Naive B cell (primary cell): ENCODE data around the gene AMOTL2. TPM values are rescaled to one million over a fixed set of nuclear protein-coding genes. Genes with fewer than 3 reads are reported as not detected.
A peak's percentile ranks its signal among the peaks of the same experiment; 100 is the strongest.

Source experiments
- ATAC-seq, 2 donors: fragments of 150-1000 bp; cut with Tn5 transposase; 2 replicates each; pipeline ENCODE4 v1.10.0; 2021; ENCODE audit warnings: low read depth in 2 of 2, mild to moderate bottlenecking in 2 of 2, moderate library complexity in 2 of 2
- DNase-seq: peaks from one replicate; pipeline ENCODE4 v3.0.0; 2022
- H3K27ac Mint-ChIP-seq, 6 donors: one replicate each; pipeline ENCODE4 v1.8.0; 2020 to 2022; ENCODE audit warnings: mild to moderate bottlenecking in 6 of 6, mixed read lengths in 6 of 6, moderate library complexity in 5 of 6, inconsistent platforms in 2 of 6
- H3K27me3 Mint-ChIP-seq, 3 donors: one replicate each; pipeline ENCODE4 v1.8.0; 2021 to 2022; ENCODE audit warnings: mixed read lengths in 3 of 3, mild to moderate bottlenecking in 1 of 3
- H3K36me3 Mint-ChIP-seq, 2 donors: one replicate each; pipeline ENCODE4 v1.8.0; 2020 to 2022; ENCODE audit warnings: mixed read lengths in 2 of 2, inconsistent platforms in 1 of 2, mild to moderate bottlenecking in 1 of 2
- H3K4me1 Mint-ChIP-seq, 3 donors: one replicate each; pipeline ENCODE4 v1.8.0; 2020 to 2022; ENCODE audit warnings: mixed read lengths in 3 of 3, inconsistent platforms in 1 of 3, mild to moderate bottlenecking in 1 of 3, moderate library complexity in 1 of 3
- H3K4me3 Mint-ChIP-seq, 8 donors: one replicate each; pipeline ENCODE4 v1.8.0; 2020 to 2022; ENCODE audit warnings: mild to moderate bottlenecking in 8 of 8, mixed read lengths in 8 of 8, moderate library complexity in 8 of 8, inconsistent platforms in 2 of 8
- H3K9me3 Mint-ChIP-seq, 7 donors: one replicate each; pipeline ENCODE4 v1.8.0; 2020 to 2022; ENCODE audit warnings: mixed read lengths in 7 of 7, mild to moderate bottlenecking in 5 of 7, inconsistent platforms in 2 of 7, moderate library complexity in 1 of 7
- polyA plus RNA-seq, 6 donors: library from polyadenylated mRNA; unstranded; fragments of 300-500 nt; fragmentation: Illumina TruSeq; gene quantifications; one replicate each; pipeline ENCODE4 v1.2.3, GENCODE V29; 2021; ENCODE audit warnings: low read depth in 6 of 6

The AMOTL2 gene
- polyA plus RNA-seq, 6 donors from 2014 or later = not detected

DNA sequence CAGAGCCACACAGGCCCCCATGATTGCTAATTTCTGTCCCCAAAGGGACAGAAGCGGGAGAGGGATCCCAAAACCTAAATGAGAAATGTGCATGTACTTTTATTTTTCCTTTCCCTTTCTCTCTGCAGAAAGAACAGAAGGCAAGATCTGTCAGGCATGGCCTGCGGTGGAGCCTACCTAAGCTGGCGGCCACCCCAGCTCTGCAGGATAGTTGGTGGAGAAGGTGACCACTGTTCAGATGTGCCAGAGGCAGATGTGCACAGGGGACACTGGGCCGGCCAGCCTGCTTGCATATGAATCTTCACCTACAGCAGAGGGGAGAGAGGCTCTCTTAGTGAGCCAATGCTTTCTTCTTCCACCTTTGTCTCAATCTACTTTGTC lies 2.1 kb upstream of the AMOTL2 start:
- ATAC-seq (no peak), DNase-seq (no peak)
- H3K4me1 Mint-ChIP-seq = peaks cover 22 to 30% (median 26%) of the 10 kb centered on the region in 3 donors
- H3K9me3 Mint-ChIP-seq = peaks cover 5 to 15% (median 8%) of the 10 kb centered on the region in 7 donors
- H3K4me3 Mint-ChIP-seq = no peak overlapping the region
- peaks cover 27 to 67% (median 60%) of the 10 kb centered on the region in 3 donors for H3K27me3 Mint-ChIP-seq
- H3K27ac Mint-ChIP-seq = no peak overlapping the region
- H3K36me3 Mint-ChIP-seq = no peaks in the 10 kb centered on the region

DNA sequence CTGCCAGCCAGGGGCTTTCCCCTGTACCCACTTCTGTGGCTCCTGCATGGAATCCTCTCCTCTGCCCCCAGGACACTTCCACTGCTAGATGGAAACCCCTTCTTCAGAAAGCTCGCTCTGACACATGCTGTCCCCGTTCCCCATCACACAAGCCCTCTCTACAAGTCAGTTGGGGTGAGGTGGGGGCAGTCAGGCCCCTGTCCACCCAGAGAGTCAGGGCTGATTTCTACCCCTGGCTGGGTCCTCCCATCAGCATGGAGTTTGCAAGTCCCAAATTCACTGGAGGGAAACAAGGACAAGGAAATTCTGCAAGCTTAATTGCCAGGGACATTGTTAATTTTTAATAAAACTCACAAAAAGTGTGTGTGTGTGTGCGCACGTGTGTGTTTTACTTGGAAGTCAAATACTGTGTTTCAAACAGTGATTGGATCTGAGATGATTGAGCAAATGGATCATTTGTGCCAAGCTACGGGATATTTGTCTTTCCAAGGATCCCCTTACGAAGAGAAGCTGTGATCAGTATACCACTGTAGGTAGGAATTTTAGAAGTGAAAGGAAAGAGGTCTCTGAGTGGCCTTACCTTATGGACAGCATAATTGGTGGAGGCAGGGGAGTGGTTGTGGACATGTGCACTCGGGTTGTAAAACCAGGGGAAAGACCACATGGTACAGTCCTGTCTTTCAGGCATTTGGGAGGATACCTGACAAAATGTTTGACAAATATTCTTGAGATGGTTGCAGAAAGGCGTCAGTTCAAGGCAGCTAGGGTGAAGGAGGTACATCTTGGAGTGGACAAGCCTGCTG lies 1.5 kb upstream of the AMOTL2 start:
- H3K36me3 Mint-ChIP-seq = no peaks in the 10 kb centered on the region
- peaks cover 30 to 72% (median 65%) of the 10 kb centered on the region in 3 donors for H3K27me3 Mint-ChIP-seq
- peaks cover 20 to 25% (median 21%) of the 10 kb centered on the region in 3 donors for H3K4me1 Mint-ChIP-seq
- ATAC-seq (no peak), DNase-seq (no peak)
- H3K9me3 Mint-ChIP-seq = peaks cover 4 to 10% (median 6%) of the 10 kb centered on the region in 7 donors
- no peak overlapping the region for H3K27ac Mint-ChIP-seq
- peak overlapping the region in 5 of 8 donors; percentile 25 to 86 (median 70) for H3K4me3 Mint-ChIP-seq

DNA sequence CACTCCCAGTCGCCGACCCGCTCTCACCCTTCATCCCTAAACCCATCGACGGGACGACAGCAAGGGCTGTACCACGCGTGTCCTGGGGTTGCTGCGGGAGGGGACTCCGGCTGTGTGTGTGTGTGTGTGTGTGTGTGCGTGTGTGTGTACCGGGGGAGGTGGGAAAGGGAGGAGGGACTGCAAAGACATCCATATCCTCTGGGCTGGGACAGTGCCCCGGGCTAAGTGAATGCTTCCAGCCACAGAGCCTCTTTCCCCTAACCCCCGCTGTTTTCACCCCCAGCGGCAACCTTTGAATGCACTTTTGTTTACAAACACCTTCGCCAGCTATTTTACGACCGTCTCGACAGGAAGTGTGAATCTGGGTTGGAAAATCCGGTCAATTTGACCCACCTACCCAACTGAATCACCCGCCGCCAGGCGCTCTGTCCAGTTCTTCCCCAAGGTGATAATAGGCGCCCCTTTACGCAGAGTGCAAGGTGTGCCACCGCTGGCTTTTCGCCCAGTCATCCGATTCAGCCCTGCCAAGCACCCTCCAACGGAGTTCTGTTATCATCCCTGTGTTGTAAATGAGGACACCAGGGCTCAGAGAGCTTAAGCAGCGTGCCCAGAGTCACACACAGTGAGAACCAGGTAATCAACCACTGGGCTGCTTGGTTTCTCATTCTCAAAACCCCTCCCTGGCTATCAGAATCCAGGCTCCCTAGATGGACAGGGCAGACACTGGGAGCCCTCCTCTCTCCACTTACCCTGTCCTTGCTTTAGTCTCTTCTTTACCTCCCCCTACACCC lies 739 bp upstream of the AMOTL2 start:
- peak overlapping the region; percentile 19 to 86 (median 70) for H3K4me3 Mint-ChIP-seq
- no peak for DNase-seq
- no peak for ATAC-seq
- H3K36me3 Mint-ChIP-seq = no peaks in the 10 kb centered on the region
- peaks cover 12 to 17% (median 13%) of the 10 kb centered on the region in 3 donors for H3K4me1 Mint-ChIP-seq
- peak overlapping the region in 1 of 6 donors; percentile 27 for H3K27ac Mint-ChIP-seq
- H3K9me3 Mint-ChIP-seq = peaks cover 0 to 3% (median 2%) of the 10 kb centered on the region in 7 donors
- peaks cover 35 to 72% (median 70%) of the 10 kb centered on the region in 3 donors for H3K27me3 Mint-ChIP-seq

DNA sequence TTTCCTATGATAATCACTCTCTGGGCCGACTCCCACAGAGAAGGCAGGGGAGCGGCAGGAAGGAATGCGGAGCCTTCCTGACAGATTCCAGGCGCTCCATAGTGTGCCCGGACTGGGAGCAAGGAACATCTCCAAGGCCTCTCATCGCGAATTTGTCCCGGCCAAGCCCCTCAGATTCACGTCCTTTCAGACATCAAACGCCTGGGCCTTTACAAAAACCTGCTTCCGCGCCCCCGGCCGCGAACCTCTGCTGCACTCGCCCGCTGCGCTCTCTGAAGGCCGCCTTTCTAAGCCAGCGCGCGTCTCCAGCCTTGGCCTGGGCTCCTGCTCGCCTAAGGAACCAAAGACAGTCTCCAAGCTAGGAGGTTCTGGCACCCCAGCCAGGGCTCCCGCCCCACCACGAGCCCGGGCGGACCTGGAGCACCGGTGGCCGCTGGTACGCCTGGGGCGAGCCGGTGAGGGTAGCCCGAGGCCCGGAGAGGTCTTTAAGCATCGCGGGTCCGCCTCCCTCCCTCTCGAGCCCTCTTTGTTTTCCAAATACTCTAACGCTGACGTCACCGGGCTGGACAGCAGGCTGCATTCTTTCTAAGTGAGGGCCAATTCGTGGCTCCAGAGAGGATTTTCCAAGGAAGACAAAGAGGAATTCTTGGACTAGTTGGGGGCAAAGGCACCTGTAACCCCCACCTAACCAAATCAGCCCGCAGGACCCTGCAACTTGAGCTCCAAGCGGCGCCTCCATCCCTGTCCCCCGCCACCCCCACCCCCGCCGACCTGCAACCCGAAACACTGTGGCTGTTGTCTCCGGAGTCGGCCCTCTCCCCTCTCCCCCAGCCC lies 759 bp downstream of the AMOTL2 start:
- Mint-ChIP-seq H3K27ac (no peak overlapping the region), H3K4me1 (peaks cover 11 to 17% (median 12%) of the 10 kb centered on the region in 3 donors), H3K27me3 (peaks cover 37 to 77% (median 71%) of the 10 kb centered on the region in 3 donors), H3K36me3 (no peaks in the 10 kb centered on the region), H3K4me3 (peak overlapping the region in 3 of 8 donors; percentile 24 to 78 (median 70)), H3K9me3 (peaks cover 0 to 3% (median 0%) of the 10 kb centered on the region in 7 donors)
- no peak for DNase-seq
- ATAC-seq = no peak

DNA sequence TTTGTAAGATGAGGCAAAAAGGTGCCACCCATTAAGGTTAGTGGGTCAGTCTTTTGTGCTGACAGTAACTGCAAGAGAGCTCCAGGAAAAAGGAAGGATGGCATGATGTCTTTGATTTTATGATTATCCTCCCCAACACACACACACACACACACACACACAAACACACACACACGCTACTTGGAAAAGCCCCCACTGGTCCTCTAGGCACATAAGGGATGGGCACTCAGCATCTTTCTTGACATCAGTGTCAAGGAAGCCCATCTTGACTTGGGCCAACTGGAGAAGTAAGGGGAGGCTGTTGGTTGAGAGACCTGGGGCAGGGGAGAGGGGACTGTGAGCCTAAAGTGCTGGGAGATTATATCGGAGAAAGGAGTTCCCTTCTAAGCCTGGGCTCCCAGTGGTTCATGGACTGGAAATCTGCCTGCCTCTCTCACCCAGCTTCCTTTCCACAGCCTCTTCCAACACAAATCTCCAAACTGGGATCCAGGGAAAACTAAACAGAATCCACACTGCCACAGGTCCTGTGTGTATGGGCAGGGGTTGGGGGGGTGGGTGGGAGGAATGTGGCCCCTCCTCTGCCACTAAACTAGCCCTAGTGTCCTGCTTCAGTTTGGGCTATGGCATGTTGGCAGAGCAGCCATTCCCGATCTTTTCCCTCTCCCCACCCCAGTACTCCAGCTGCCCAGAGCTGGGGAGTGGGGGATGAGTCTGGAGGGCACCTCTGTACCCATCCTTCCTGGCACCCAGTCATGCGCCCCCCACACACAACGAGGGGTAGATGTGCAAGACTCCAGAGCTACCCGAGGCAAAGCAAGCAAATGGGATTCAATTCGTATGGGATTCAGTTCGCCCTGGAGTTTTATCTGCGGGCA lies 1.6 kb downstream of the AMOTL2 start:
- Mint-ChIP-seq H3K4me1 (peaks cover 11 to 17% (median 12%) of the 10 kb centered on the region in 3 donors), H3K9me3 (peaks cover 0 to 2% (median 0%) of the 10 kb centered on the region in 7 donors), H3K4me3 (peak overlapping the region in 1 of 8 donors; percentile 28), H3K27me3 (peaks cover 37 to 68% (median 64%) of the 10 kb centered on the region in 3 donors), H3K36me3 (no peaks in the 10 kb centered on the region), H3K27ac (peak overlapping the region in 1 of 6 donors; percentile 92)
- no peak for ATAC-seq
- no peak for DNase-seq

DNA sequence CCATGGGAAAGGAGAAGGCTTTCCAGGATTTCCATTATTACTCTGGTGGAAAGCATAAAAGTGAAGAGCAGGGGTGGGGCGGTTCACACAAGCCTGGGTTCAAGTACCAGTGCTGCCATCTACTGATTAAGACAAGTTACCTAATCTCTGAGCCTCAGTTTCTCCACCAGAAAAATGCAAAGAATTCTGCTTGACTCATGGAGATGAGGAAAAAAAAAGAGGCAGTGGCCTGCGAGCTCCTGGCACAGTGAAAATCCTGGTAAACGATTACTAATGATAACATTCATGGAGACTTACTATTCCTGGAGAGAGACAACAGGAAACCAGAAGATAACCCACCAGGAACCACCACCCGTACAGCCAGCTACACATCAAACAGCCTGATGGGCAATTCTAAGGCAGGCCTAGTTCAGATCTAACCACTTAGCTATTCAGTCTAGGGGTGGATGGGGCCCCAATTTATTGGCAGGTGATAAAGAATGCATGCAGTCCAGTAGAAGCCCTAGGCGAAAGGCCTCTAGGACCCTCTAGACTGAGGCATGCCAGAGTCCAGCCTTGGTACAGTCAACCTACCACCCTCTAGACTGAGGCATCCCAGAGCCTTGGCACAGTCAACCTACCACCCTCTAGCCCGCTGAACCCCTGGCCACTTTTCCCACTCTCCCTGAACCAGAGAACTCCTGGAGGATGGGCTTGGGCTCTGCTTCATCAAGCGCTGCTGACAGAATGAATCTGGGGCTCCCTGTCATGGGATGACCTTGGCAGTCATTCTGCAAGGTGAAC lies 2.5 kb downstream of the AMOTL2 start:
- Mint-ChIP-seq H3K4me3 (peak overlapping the region in 1 of 8 donors; percentile 46), H3K9me3 (peaks cover 0 to 2% (median 0%) of the 10 kb centered on the region in 7 donors), H3K27ac (no peak overlapping the region), H3K4me1 (peaks cover 11 to 17% (median 12%) of the 10 kb centered on the region in 3 donors), H3K36me3 (no peaks in the 10 kb centered on the region), H3K27me3 (peaks cover 37 to 62% (median 59%) of the 10 kb centered on the region in 3 donors)
- ATAC-seq (no peak), DNase-seq (no peak)

DNA sequence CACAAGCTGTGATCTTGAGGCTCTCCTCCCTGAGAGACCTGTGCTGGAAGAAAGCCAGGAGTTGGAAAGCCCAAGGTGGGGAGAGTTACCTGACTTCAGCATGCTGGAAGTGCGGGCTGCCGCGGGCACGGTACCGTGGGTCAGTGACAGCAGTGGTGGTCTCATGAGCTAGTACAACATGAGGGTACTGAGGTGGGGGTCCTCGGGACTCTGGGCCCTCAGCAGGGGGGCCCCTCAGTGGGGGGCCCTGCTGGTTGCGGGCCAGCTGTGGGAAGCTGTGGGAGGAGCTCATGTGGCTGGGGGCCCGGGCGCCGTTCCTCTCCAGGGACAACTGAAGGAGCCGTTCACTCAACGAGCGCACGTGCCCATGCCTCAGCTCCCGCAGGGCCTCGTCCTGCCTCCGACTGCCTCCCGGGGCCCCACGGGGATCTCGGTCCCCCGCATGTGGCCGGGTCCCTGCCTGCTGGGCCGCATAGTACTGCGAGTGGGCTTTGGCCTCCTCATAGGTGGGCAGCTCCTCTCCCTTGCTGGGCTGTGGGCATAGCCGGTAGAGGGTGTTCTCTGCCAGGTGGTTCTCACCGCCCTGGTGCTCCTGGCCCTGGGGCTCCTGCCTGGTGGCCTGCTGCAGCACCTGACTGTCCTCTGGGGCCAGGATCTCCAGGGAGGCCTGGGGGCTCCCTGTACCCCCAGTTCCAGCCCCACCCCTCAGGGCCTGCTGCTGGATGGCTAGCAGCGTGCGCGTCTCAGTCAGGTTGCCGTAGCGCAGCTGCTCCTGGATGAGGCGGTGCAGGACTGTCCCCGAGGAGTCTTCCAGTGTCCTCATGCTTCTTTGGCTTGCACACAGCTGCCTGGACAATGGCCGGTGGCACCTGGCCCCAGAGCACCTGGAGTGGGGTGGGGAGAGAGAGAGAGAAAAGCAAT lies 3.4 kb downstream of the AMOTL2 start:
- Mint-ChIP-seq H3K4me3 (peak overlapping the region in 1 of 8 donors; percentile 46), H3K9me3 (peaks cover 0 to 2% (median 0%) of the 10 kb centered on the region in 7 donors), H3K27me3 (peaks cover 37 to 55% (median 54%) of the 10 kb centered on the region in 3 donors), H3K27ac (no peak overlapping the region), H3K4me1 (peaks cover 11 to 17% (median 12%) of the 10 kb centered on the region in 3 donors), H3K36me3 (no peaks in the 10 kb centered on the region)
- ATAC-seq (no peak), DNase-seq (no peak)

DNA sequence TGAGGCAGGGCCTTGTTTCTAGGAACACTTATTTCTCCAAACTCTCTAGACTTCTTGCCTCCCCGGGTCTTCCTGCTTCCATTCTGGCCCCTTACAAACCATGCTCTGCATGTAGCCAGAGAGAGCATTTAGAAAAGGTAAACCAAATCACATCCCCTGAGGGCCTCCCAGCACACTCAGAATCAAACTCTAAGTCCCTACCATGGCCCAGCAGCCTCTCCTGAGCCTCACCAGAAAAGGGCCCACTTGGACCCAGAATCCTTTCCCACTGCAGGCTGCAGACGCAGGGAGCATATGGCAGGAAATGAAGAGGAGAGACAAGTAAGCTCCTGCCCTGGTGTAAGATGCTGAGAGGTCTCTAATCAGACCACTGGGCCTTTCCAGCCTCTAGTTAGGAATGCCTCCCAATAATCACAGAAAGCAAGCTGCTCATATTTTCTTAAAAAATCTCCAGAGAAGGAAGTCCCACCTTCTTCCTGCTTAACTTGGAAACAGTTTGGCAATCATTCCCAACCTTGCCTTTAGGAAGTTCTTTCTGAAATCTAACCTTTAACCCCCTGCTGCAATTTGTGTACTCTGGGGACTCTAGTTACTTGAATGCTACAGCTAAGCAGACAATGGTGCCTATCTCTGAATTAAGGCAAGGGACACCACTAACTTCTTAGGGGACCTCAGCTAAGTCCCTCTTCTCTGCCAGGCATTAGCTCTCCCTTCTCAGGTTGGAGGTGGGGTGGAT lies 4.2 kb downstream of the AMOTL2 start:
- H3K36me3 Mint-ChIP-seq = peaks cover 0 to 6% of the 10 kb centered on the region in 2 donors

DNA sequence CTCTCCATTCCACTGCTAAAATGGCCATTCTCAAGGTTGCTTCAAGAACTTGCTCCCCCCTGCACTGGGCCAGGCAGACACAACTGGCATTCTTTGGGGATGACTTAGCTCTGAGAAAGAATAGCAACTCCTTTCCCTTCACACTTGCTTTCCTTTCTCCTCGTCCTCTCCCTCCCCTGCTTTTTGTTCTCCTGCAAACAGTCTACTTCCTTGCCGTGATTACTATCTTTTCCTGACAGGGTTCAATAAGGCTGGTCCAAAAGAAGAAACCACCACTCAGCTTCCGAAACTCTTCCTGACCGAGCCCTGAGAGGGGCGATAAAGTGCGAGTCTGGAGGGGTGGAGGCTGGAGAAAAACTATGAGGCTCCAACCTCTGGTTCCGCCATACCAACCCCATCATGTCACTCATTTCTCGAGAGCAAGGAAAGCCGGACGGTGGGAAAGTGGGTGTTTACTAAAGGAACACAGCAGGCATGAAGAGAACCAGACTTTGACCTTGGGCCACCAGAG lies 5.0 kb downstream of the AMOTL2 start:
- no peak overlapping the region for H3K27ac Mint-ChIP-seq
- DNase-seq = no peak
- H3K4me1 Mint-ChIP-seq = peaks cover 12 to 15% (median 13%) of the 10 kb centered on the region in 3 donors
- no peak for ATAC-seq
- peaks cover 0 to 13% of the 10 kb centered on the region in 2 donors for H3K36me3 Mint-ChIP-seq
- no peak overlapping the region for H3K4me3 Mint-ChIP-seq
- H3K27me3 Mint-ChIP-seq = peaks cover 41 to 55% (median 54%) of the 10 kb centered on the region in 3 donors
- no peaks in the 10 kb centered on the region for H3K9me3 Mint-ChIP-seq

More for the DNA sequence above, 4.2 kb downstream of the AMOTL2 start:
- H3K4me3 Mint-ChIP-seq = no peak overlapping the region
- H3K27ac Mint-ChIP-seq = no peak overlapping the region
- no peaks in the 10 kb centered on the region for H3K9me3 Mint-ChIP-seq
- H3K27me3 Mint-ChIP-seq = peaks cover 36 to 55% (median 54%) of the 10 kb centered on the region in 3 donors
- DNase-seq (no peak), ATAC-seq (no peak)
- peaks cover 11 to 13% (median 12%) of the 10 kb centered on the region in 3 donors for H3K4me1 Mint-ChIP-seq

DNA sequence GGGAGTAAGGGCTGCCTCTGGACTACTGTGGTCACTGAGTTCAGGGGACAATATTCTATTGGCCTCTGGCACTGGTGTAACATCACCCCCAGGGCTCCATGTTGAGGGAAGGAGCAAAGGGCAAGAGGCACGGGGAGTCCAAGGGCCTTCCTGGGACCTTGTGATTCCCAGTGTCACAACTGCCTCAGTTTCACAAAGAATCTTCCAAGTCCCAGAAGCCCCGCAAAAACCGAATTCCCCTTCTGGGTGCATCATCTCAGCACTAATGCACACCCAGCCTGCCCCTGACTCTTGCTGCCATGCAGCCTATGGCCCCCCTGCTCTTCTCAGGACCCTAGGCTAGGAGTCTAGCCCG lies 5.5 kb downstream of the AMOTL2 start:
- Mint-ChIP-seq H3K4me1 (peaks cover 14 to 15% (median 15%) of the 10 kb centered on the region in 3 donors), H3K36me3 (peaks cover 0 to 13% of the 10 kb centered on the region in 2 donors), H3K4me3 (no peak overlapping the region), H3K27me3 (peaks cover 42 to 59% (median 58%) of the 10 kb centered on the region in 3 donors), H3K27ac (no peak overlapping the region), H3K9me3 (no peaks in the 10 kb centered on the region)
- DNase-seq (no peak), ATAC-seq (no peak)
